ENCODE data around the gene WDR38. TPM values are rescaled to one million over a fixed set of nuclear protein-coding genes. Genes with fewer than 3 reads are reported as not detected.

The WDR38 gene, protein sequence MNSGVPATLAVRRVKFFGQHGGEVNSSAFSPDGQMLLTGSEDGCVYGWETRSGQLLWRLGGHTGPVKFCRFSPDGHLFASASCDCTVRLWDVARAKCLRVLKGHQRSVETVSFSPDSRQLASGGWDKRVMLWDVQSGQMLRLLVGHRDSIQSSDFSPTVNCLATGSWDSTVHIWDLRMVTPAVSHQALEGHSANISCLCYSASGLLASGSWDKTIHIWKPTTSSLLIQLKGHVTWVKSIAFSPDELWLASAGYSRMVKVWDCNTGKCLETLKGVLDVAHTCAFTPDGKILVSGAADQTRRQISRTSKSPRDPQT
- total RNA-seq (2022; extraction: Qiagen RNA extraction; ENCODE audit: low read depth), result 0.21 to 0.23 TPM in 2 of 5 replicates, not detected in the others

DNA sequence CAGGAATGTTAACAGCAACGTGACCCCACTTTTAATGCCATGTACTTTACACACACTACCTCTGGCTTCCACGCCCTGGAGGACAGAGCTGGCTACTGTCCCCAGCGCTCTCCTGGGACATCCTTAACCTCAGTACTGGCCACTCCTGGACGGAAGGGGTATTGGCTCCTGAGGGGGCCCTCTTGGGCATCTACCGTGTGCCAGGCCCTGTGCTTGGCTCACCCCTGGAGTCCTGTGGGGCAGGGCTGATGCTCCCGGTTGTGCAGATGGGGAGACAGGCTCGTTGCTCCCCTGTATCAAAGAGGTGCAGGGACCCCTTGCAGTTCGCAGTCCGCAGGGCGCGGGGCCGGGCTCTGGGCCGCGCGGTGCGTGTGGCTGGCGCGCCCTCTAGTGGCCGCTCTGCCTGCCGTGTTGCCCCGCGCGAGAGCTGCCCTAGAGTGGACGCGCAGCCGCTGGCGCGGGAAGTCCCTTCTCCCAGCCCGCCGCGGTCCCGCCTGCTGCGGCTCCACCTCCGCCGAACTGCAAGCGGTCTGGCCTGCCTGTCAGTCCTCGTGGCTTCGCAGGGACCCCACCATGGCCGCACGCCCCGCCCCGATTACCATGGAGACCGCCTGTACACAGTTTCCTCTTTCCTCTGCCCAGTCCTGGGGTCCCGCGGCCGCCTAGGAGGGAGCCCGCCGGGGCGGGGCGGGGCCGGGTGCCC, at the start of gene WDR38:
Gene WDR38 (plus strand): TSS at position 632 of the 703 bp plus-strand sequence. CDS start 72 bp downstream, outside the sequence.

DNA sequence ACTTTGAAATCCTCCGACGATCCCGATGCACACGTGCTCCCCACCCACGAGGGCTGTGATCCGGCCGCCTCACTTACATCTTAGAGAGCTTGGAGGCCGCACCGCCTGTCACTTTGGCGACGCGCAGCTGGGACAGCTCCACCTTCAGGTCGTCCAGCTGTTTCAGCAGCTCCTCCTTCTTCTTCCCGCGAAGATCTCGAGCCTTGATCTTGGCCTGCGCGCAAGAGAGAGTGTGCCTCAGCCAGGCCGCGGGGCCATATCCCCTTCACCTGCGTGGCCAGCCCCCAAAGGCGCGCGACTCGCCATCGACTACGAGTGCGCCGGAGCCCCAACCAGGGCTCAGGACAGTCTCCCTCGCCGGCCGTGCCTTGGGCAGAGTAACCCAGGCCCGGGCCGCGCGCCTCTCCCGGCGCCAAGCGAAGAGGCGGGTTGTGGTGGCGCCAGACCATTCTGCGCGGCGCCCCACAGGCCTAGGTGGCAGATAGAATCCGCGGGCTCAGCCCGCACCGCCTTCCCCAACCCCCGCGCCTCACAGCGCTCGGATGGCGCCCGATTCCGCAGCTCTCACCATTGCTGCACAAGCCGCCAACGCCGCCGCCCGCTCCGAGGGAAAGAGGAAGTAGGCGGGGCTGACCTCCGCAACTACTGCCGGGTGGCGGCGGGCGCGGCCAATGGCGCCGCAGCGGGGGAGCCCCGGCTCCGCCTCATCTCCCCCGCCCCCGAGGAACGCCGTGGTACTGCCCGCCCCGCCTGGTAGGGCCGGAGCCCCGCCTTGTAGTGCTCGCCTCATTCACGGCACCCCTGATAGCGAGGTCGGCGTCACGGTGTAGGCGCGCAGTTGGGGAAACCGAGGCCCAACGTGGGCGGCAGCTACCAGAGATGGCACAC, 8.3 kb downstream of the WDR38 start, which contains the start of the genes ARPC5L and RPL35:
Gene ARPC5L (plus strand): TSS at position 789 of the 888 bp plus-strand sequence. CDS start 7,161 bp downstream, outside the sequence.
Gene RPL35 (minus strand): TSS at position 616 of the 888 bp plus-strand sequence. CDS start 45 bp downstream, at position 571.

Other genes with a start within 250 kb of the WDR38 start
- 1.7 to 1.9 TPM (median 1.7 TPM) in 5 replicates for gene NR6A1, start 82.1 kb upstream of the WDR38 start, total RNA-seq (2022; extraction: Qiagen RNA extraction; ENCODE audit: low read depth)
- gene OLFML2A, start 76.3 kb upstream of the WDR38 start, total RNA-seq (2022; extraction: Qiagen RNA extraction; ENCODE audit: low read depth), result 15.3 to 23.0 TPM (median 21.6 TPM) in 5 replicates
- gene RPL35, start 8.5 kb downstream of the WDR38 start, total RNA-seq (2022; extraction: Qiagen RNA extraction; ENCODE audit: low read depth), result 2,799 to 3,193 TPM (median 2,947 TPM) in 5 replicates
- 62.7 to 78.3 TPM (median 74.8 TPM) in 5 replicates for gene ARPC5L, start 8.7 kb downstream of the WDR38 start, total RNA-seq (2022; extraction: Qiagen RNA extraction; ENCODE audit: low read depth)
- 9.1 to 11.1 TPM (median 10.7 TPM) in 5 replicates for gene GOLGA1, start 87.6 kb downstream of the WDR38 start, total RNA-seq (2022; extraction: Qiagen RNA extraction; ENCODE audit: low read depth)